Fibroblast of mammary gland (primary cell): ENCODE data around the gene TOB2.

Source experiments
- DNase-seq: peaks from one replicate; pipeline ENCODE4 v3.0.0-alpha.2; 2010; ENCODE audit warnings: low read depth
- H3K4me3 ChIP-seq: 2 replicates; pipeline ENCODE4 v1.5.1; 2011; ENCODE audit warnings: low read depth, mild to moderate bottlenecking, low read length, moderate library complexity; ENCODE audit not compliant: control insufficient read depth
- CTCF ChIP-seq: conservative IDR thresholded peaks from 2 replicates; pipeline ENCODE4 v1.5.1; 2011; ENCODE audit warnings: low read depth, low read length, inconsistent platforms; ENCODE audit not compliant: control insufficient read depth, insufficient read depth

The TOB2 gene

GRCh38 chr22:41485033-41485432 is 38.4 kb upstream of the TOB2 start:
- H3K4me3 ChIP-seq, result no peak overlapping the region
- no peak for TF ChIP-seq CTCF
- no peak for DNase-seq

- DNase-seq, result peak; percentile 65
- H3K4me3 ChIP-seq, result no peak overlapping the region
- TF ChIP-seq CTCF, result no peak
Measured at GRCh38 chr22:41482319-41482935, 35.8 kb upstream of the TOB2 start.

GRCh38 chr22:41481925-41482318 is 35.3 kb upstream of the TOB2 start:
- TF ChIP-seq CTCF, result no peak
- DNase-seq, result no peak
- H3K4me3 ChIP-seq, result no peak overlapping the region

- no peak overlapping the region for H3K4me3 ChIP-seq
- DNase-seq, result peak; percentile 55
- TF ChIP-seq CTCF, result no peak
Measured at GRCh38 chr22:41481131-41481830, 34.7 kb upstream of the TOB2 start.

- no peak overlapping the region for H3K4me3 ChIP-seq
- DNase-seq, result peak; percentile 92
- TF ChIP-seq CTCF, result no peak
Measured at GRCh38 chr22:41480397-41480735, 33.8 kb upstream of the TOB2 start.

- TF ChIP-seq CTCF, result no peak
- peak; percentile 75 for DNase-seq
- H3K4me3 ChIP-seq, result no peak overlapping the region
Measured at GRCh38 chr22:41479671-41480396, 33.2 kb upstream of the TOB2 start.
